GM20431 (cell line): ENCODE data around the gene OR7A5.
"Not testable (repeated sequence)": the region's sequence is repeated elsewhere in the genome, so short reads cannot be mapped to it uniquely, and the experiment has no call there.

Experiments used
- in situ Hi-C: fragments of 300-500 bp; cut with MseI, MboI; formaldehyde crosslinking; loops from one replicate; pipeline ENCODE4 v1.15.0; 2020; ENCODE audit warnings: low sequenced_read_pairs; ENCODE audit not compliant: unreplicated experiment

OR7A5 gene

GRCh38 chr19:14786421-14786851 lies 48.5 kb downstream of the OR7A5 start:
- in situ Hi-C loops: no loop called here

GRCh38 chr19:14785102-14785793 lies 49.7 kb downstream of the OR7A5 start:
- in situ Hi-C loops: not testable (repeated sequence)

- in situ Hi-C loops: not testable (repeated sequence)
Measured at GRCh38 chr19:14784730-14785101, 50.3 kb downstream of the OR7A5 start.

- in situ Hi-C loops: not testable (repeated sequence)
Measured at GRCh38 chr19:14783410-14783998, 51.5 kb downstream of the OR7A5 start.

GRCh38 chr19:14782626-14783409 lies 52.2 kb downstream of the OR7A5 start:
- in situ Hi-C loops: no loop called here

- in situ Hi-C loops: not testable (repeated sequence)
Measured at GRCh38 chr19:14781713-14782536, 53.1 kb downstream of the OR7A5 start.

GRCh38 chr19:14780622-14781225 lies 54.3 kb downstream of the OR7A5 start:
- in situ Hi-C loops: not testable (repeated sequence)

GRCh38 chr19:14779151-14779550 lies 55.8 kb downstream of the OR7A5 start:
- in situ Hi-C loops: no loop called here

- in situ Hi-C loops: not testable (repeated sequence)
Measured at GRCh38 chr19:14778110-14778845, 56.7 kb downstream of the OR7A5 start, which contains the start of gene ADGRE2. Gene ADGRE2 (minus strand): TSS chr19:14778560. CDS start chr19:14776756, 1,804 bp downstream.

GRCh38 chr19:14777645-14778044 lies 57.3 kb downstream of the OR7A5 start:
- in situ Hi-C loops: not testable (repeated sequence)
